SK-N-SH treated with all-trans-retinoic acid at 6 μM for 48 hours (cell line): ENCODE results near the gene RAB35.
A peak's percentile ranks its signal among the peaks of the same experiment; 100 is the strongest.

ENCODE experiments used
- BACH2 ChIP-seq: fragments of 250-450 bp; sonication (Bioruptor Pico); IDR thresholded peaks from 2 replicates; pipeline ENCODE4 v1.9.0; 2021; ENCODE audit warnings: mild to moderate bottlenecking, borderline replicate concordance
- ESRRG ChIP-seq: fragments of 250-450 bp; sonication (Bioruptor Pico); IDR thresholded peaks from 2 replicates; pipeline ENCODE4 v1.6.1; 2021; ENCODE audit warnings: mild to moderate bottlenecking
- TCF4 ChIP-seq: fragments of 250-450 bp; sonication (Bioruptor Pico); IDR thresholded peaks from 2 replicates; pipeline ENCODE4 v1.8.0; 2021; ENCODE audit warnings: mild to moderate bottlenecking, moderate library complexity, borderline replicate concordance
- ZFP30 ChIP-seq: fragments of 450-650 bp; formaldehyde crosslinking; IDR thresholded peaks from 2 replicates; pipeline ENCODE4 v1.5.0; 2022; ENCODE audit warnings: mild to moderate bottlenecking, moderate library complexity
- TF ChIP-seq, protein P1 (sequence below): fragments of 250-450 bp; sonication (Bioruptor Pico); IDR thresholded peaks from 2 replicates; pipeline ENCODE4 v1.8.0; 2021; ENCODE audit warnings: low read depth, mild to moderate bottlenecking, moderate library complexity, borderline replicate concordance

DNA sequence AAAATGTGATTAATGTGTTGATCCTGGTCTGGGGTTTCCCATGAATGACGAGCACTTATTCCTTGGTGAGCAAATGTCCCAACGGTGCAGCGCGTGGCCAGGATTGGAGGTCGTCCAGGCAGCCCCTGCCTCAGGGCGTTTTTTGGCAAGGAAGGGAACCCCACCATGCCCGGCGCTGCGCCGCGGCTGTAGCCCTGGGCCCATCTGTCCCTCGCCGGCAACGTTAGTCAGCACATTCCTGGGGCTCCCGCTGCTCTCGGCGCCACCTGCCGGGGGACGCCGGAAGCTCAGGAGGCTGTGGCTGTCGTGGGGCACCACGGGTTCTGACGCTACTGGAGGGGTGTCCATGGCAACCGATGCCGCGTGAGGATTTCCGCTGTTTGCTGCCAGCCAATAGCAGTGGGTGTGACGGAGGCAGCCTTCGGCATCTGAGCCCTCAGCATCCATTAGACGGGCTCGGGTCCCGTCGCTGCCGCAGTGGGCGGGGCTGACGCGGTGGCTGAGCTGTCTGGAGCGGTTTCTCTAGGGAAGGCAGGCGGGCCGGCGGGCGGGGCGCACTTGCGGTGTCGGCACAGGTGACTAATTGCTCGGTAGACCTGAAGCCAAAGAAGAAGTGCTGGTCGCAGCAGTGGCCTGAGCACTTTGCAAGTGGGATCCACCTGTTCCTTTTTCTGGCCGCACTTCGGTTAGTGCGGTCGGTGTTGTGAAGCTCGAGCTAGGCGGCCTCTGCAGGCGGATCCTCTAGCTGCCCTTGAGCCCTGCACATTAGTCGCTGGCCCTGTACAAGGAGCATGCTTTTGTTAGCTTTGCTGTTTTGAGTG lies 29.5 kb downstream of the RAB35 start:
- TF ChIP-seq ZFP30 (CRISPR knock-in tag), result no peak
- TF ChIP-seq, protein P1, sequence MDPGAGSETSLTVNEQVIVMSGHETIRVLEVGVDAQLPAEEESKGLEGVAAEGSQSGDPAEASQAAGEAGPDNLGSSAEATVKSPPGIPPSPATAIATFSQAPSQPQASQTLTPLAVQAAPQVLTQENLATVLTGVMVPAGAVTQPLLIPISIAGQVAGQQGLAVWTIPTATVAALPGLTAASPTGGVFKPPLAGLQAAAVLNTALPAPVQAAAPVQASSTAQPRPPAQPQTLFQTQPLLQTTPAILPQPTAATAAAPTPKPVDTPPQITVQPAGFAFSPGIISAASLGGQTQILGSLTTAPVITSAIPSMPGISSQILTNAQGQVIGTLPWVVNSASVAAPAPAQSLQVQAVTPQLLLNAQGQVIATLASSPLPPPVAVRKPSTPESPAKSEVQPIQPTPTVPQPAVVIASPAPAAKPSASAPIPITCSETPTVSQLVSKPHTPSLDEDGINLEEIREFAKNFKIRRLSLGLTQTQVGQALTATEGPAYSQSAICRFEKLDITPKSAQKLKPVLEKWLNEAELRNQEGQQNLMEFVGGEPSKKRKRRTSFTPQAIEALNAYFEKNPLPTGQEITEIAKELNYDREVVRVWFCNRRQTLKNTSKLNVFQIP (CRISPR knock-in tag), result no peak
- TF ChIP-seq BACH2 (CRISPR knock-in tag), result peak; percentile 100; the same call in 1 of the 2 replicates
- no peak for TF ChIP-seq TCF4
- TF ChIP-seq ESRRG, result no peak
